ENCODE measurements around the gene TXN2.

GRCh38 chr22:36514766-36515165 is 33.3 kb upstream of the TXN2 start:
- TF ChIP-seq CTCF (IDR thresholded peaks at IDR 0.05; ENCODE audit: low read length): no peak
- TF ChIP-seq EZH2 (IDR thresholded peaks at IDR 0.05; ENCODE audit: borderline replicate concordance, low read length): no peak

All from OCI-LY1 (cell line).